ENCODE results near the gene CBFA2T2. TPM values are rescaled to one million over a fixed set of nuclear protein-coding genes. Genes with fewer than 3 reads are reported as not detected.
A peak's percentile ranks its signal among the peaks of the same experiment; 100 is the strongest.

The CBFA2T2 gene
- total and polyA plus RNA-seq, 10 of the 15 experiments (the other 5 are each of a cell fraction or from before 2014, with no cell fraction given), result 0.61 to 8.6 (median 5.5) TPM

DNA sequence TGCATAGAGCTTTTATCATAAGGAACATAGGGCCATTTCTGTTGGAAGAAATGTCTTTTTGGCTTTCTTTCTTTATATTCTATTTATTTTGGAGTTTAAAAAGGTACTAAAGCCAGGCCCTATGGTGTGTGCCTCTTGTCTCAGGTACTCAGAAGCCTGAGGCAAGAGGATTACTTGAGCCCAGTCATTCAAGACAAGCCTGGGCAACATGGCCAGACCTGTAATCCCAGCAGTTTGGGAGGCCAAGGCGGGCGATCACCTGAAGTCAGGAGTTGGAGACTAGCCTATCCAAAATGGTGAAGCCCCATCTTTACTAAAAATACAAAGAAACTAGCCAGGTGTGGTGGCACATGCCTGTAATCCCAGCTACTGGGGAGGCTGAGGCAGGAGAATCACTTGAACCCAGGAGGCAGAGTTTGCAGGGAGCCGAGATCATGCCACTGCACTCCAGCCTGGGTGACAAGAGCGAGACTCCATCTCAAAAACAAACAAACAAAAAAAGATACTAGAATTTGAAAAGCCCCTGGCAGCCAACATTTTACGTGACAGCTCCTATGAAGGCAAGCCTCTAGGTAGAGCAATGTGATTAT, 80.0 kb downstream of the CBFA2T2 start:
- peaks cover 7% of the 10 kb centered on the region for H3K4me1 ChIP-seq (ENCODE audit: control insufficient read depth, insufficient read depth, low read length)
- no TSS peak for BruUV-seq (replicated peaks)
- ChIA-PET RAD21 (ENCODE audit: unreplicated experiment) (interaction anchor here (1.3 kb wide), 1 partner anchor 15 kb away, joined by 3 read pairs; no protein-coding TSS in a partner anchor), SMC1A (ENCODE audit: uncharacterized antibody, unreplicated experiment) (interaction anchor here (1.1 to 4.0 kb wide), 5 partner anchors 8 to 36 kb away, joined by 4 to 14 read pairs (median 7); no protein-coding TSS in a partner anchor), POLR2A (interaction anchor here (1.0 kb wide), 1 partner anchor 80 kb away, joined by 3 read pairs; the partner anchor contains the start of gene CBFA2T2), CTCF (interaction anchor here (0.5 to 0.9 kb wide), 3 partner anchors 8 to 47 kb away, joined by 3 to 4 read pairs (median 3); no protein-coding TSS in a partner anchor)
- no peaks in the 10 kb centered on the region for H3K79me2 ChIP-seq (ENCODE audit: control insufficient read depth, insufficient read depth, low read length)
- peak overlapping the region; percentile 48; the same call in 1 of the 2 replicates for H3K27ac ChIP-seq (ENCODE audit: control insufficient read depth, insufficient read depth)
- no peak for ATAC-seq
- H3K9ac ChIP-seq (ENCODE audit: control insufficient read depth, insufficient read depth, low read length), result no peak overlapping the region
- H4K20me1 ChIP-seq (ENCODE audit: control insufficient read depth, insufficient read depth), result no peaks in the 10 kb centered on the region
- no peak overlapping the region for H2AFZ ChIP-seq (ENCODE audit: control insufficient read depth, low read depth, low read length)
- DNase-seq (ENCODE audit: low read depth, low spot score), result no peak
- H3K9me3 ChIP-seq (replicated peaks; ENCODE audit: control insufficient read depth, insufficient read depth, low read length), result no peaks in the 10 kb centered on the region
- intact Hi-C loops (cut with micrococcal nuclease; ENCODE audit: unreplicated experiment), result no loop called here
- H3K4me2 ChIP-seq (ENCODE audit: control insufficient read depth, insufficient read depth), result 0 out of 2 replicates have a peak overlapping the region, but pooled peaks have one; percentile 20
- WGBS (ENCODE audit: insufficient coverage, insufficient replicate concordance, low lambda C conversion rate, missing lambda C conversion rate), result 95% methylated on average over 5 of the region's 5 CpGs
- H3K36me3 ChIP-seq (ENCODE audit: control insufficient read depth in 2 of 2, insufficient read depth in 2 of 2, low read length in 1 of 2), result no peaks in the 10 kb centered on the region
- in situ Hi-C loops (cut with MboI), result no loop called here
- FAIRE-seq, result no peak
- no peaks in the 10 kb centered on the region for H3K27me3 ChIP-seq (replicated peaks in 1 of 2; ENCODE audit: control insufficient read depth in 2 of 2, insufficient read depth in 2 of 2, low read length in 1 of 2)
- no peak overlapping the region for H3K4me3 ChIP-seq
- TF ChIP-seq CBX5 (IDR thresholded peaks at IDR 0.05; ENCODE audit: low read depth) (no peak), TCF12 (IDR thresholded peaks at IDR 0.05; ENCODE audit: low read depth, low read length) (no peak), NFIC (IDR thresholded peaks at IDR 0.05; ENCODE audit: low read depth, low read length) (no peak), NFYA (IDR thresholded peaks at IDR 0.05; ENCODE audit: borderline replicate concordance, low read depth, low read length) (no peak), SIN3A (IDR thresholded peaks at IDR 0.05; ENCODE audit: low read depth, low read length) (no peak), CBFB (IDR thresholded peaks at IDR 0.05; ENCODE audit: low read depth) (no peak)
- TF ChIP-seq, protein P1, sequence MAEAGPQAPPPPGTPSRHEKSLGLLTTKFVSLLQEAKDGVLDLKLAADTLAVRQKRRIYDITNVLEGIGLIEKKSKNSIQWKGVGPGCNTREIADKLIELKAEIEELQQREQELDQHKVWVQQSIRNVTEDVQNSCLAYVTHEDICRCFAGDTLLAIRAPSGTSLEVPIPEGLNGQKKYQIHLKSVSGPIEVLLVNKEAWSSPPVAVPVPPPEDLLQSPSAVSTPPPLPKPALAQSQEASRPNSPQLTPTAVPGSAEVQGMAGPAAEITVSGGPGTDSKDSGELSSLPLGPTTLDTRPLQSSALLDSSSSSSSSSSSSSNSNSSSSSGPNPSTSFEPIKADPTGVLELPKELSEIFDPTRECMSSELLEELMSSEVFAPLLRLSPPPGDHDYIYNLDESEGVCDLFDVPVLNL (IDR thresholded peaks at IDR 0.05; ENCODE audit: low read depth, low read length), result no peak
- TF ChIP-seq, protein P2, sequence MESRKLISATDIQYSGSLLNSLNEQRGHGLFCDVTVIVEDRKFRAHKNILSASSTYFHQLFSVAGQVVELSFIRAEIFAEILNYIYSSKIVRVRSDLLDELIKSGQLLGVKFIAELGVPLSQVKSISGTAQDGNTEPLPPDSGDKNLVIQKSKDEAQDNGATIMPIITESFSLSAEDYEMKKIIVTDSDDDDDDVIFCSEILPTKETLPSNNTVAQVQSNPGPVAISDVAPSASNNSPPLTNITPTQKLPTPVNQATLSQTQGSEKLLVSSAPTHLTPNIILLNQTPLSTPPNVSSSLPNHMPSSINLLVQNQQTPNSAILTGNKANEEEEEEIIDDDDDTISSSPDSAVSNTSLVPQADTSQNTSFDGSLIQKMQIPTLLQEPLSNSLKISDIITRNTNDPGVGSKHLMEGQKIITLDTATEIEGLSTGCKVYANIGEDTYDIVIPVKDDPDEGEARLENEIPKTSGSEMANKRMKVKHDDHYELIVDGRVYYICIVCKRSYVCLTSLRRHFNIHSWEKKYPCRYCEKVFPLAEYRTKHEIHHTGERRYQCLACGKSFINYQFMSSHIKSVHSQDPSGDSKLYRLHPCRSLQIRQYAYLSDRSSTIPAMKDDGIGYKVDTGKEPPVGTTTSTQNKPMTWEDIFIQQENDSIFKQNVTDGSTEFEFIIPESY (IDR thresholded peaks at IDR 0.05), result no peak
- TF ChIP-seq, protein P3, sequence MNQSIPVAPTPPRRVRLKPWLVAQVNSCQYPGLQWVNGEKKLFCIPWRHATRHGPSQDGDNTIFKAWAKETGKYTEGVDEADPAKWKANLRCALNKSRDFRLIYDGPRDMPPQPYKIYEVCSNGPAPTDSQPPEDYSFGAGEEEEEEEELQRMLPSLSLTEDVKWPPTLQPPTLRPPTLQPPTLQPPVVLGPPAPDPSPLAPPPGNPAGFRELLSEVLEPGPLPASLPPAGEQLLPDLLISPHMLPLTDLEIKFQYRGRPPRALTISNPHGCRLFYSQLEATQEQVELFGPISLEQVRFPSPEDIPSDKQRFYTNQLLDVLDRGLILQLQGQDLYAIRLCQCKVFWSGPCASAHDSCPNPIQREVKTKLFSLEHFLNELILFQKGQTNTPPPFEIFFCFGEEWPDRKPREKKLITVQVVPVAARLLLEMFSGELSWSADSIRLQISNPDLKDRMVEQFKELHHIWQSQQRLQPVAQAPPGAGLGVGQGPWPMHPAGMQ (IDR thresholded peaks at IDR 0.05; ENCODE audit: borderline replicate concordance), result no peak
- TF ChIP-seq, protein P4, sequence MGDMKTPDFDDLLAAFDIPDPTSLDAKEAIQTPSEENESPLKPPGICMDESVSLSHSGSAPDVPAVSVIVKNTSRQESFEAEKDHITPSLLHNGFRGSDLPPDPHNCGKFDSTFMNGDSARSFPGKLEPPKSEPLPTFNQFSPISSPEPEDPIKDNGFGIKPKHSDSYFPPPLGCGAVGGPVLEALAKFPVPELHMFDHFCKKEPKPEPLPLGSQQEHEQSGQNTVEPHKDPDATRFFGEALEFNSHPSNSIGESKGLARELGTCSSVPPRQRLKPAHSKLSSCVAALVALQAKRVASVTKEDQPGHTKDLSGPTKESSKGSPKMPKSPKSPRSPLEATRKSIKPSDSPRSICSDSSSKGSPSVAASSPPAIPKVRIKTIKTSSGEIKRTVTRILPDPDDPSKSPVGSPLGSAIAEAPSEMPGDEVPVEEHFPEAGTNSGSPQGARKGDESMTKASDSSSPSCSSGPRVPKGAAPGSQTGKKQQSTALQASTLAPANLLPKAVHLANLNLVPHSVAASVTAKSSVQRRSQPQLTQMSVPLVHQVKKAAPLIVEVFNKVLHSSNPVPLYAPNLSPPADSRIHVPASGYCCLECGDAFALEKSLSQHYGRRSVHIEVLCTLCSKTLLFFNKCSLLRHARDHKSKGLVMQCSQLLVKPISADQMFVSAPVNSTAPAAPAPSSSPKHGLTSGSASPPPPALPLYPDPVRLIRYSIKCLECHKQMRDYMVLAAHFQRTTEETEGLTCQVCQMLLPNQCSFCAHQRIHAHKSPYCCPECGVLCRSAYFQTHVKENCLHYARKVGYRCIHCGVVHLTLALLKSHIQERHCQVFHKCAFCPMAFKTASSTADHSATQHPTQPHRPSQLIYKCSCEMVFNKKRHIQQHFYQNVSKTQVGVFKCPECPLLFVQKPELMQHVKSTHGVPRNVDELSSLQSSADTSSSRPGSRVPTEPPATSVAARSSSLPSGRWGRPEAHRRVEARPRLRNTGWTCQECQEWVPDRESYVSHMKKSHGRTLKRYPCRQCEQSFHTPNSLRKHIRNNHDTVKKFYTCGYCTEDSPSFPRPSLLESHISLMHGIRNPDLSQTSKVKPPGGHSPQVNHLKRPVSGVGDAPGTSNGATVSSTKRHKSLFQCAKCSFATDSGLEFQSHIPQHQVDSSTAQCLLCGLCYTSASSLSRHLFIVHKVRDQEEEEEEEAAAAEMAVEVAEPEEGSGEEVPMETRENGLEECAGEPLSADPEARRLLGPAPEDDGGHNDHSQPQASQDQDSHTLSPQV (IDR thresholded peaks at IDR 0.05), result no peak
- TF ChIP-seq, protein P5, sequence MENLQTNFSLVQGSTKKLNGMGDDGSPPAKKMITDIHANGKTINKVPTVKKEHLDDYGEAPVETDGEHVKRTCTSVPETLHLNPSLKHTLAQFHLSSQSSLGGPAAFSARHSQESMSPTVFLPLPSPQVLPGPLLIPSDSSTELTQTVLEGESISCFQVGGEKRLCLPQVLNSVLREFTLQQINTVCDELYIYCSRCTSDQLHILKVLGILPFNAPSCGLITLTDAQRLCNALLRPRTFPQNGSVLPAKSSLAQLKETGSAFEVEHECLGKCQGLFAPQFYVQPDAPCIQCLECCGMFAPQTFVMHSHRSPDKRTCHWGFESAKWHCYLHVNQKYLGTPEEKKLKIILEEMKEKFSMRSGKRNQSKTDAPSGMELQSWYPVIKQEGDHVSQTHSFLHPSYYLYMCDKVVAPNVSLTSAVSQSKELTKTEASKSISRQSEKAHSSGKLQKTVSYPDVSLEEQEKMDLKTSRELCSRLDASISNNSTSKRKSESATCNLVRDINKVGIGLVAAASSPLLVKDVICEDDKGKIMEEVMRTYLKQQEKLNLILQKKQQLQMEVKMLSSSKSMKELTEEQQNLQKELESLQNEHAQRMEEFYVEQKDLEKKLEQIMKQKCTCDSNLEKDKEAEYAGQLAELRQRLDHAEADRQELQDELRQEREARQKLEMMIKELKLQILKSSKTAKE (IDR thresholded peaks at IDR 0.05; ENCODE audit: low read depth, poor library complexity, severe bottlenecking), result no peak
